H1 (cell line): ENCODE data around the gene SMYD3. TPM values are rescaled to one million over a fixed set of nuclear protein-coding genes. Genes with fewer than 3 reads are reported as not detected.

ENCODE experiments used
- BACH1 ChIP-seq: IDR thresholded peaks from 2 replicates; pipeline ENCODE4 v1.6.1; 2012; ENCODE audit warnings: low read length, improper control_type of control experiment
- BRCA1 ChIP-seq: IDR thresholded peaks from 2 replicates; pipeline ENCODE4 v1.6.1; 2012; ENCODE audit warnings: low read depth, low read length, improper control_type of control experiment
- EGR1 ChIP-seq: IDR thresholded peaks from 2 replicates; pipeline ENCODE4 v1.6.1; 2011; ENCODE audit warnings: low read depth, low read length, borderline replicate concordance
- KDM5A ChIP-seq: fragments of 200-600 bp; IDR thresholded peaks from 2 replicates; pipeline ENCODE4 v1.7.1; 2012; ENCODE audit warnings: mild to moderate bottlenecking, low read length, inconsistent platforms, mixed read lengths
- RNF2 ChIP-seq: fragments of 200-900, 300-1000 bp; sonication (generic); IDR thresholded peaks from 2 replicates; pipeline ENCODE4 v1.7.1; 2016; ENCODE audit warnings: borderline replicate concordance, low read depth, mild to moderate bottlenecking, antibody characterized with exemption, low read length; ENCODE audit not compliant: poor library complexity, severe bottlenecking; ENCODE audit errors: missing control alignments
- SIX5 ChIP-seq: IDR thresholded peaks from 2 replicates; pipeline ENCODE4 v1.6.1; 2011; ENCODE audit warnings: mild to moderate bottlenecking, low read depth, low read length
- TBP ChIP-seq: IDR thresholded peaks from 2 replicates; pipeline ENCODE4 v1.6.1; 2011; ENCODE audit warnings: low read depth, low read length, improper control_type of control experiment
- USF2 ChIP-seq: IDR thresholded peaks from 2 replicates; pipeline ENCODE4 v1.6.1; 2011; ENCODE audit warnings: low read length, improper control_type of control experiment
- polyA plus RNA-seq, 7 experiments: library from polyadenylated mRNA; depleted of rRNA in 3 of 7; stranded (reverse) in 5 of 7; unstranded in 2 of 7; fragments of >200 nt in 5 of 7; fragments of 200-250 nt in 2 of 7; gene quantifications; 1 replicate in 5 of 7; 2 replicates in 1 of 7; 4 replicates in 1 of 7; pipeline versions ENCODE4 v1.2.1 to v1.2.3, GENCODE V29; 2011 to 2013; ENCODE audit warnings: missing spikeins in 2 of 7, mixed read lengths in 2 of 7
- total RNA-seq: library from RNA; stranded (reverse); fragmentation: NEBNext Ultra II Directional; extraction: Animal tissue kit (Norgen Biotek cat#: 25700); gene quantifications from 2 replicates; pipeline ENCODE4 v1.2.1, GENCODE V29; 2021

Gene SMYD3
- total and polyA plus RNA-seq, 2 of the 8 experiments (the other 6 are each of a cell fraction or from before 2014, with no cell fraction given) = 17.3 to 25.4 TPM

GRCh38 chr1:245938046-245938435, 569.0 kb downstream of the SMYD3 start (continued):
- TF ChIP-seq USF2 (no peak), RNF2 (no peak), KDM5A (no peak), EGR1 (no peak), BACH1 (no peak), BRCA1 (no peak), SIX5 (no peak), TBP (no peak)
- TF ChIP-seq, all 59 proteins: peak for 0
